Prostate gland (tissue), 2 donors: Measurements from ENCODE around the gene MYZAP. TPM values are rescaled to one million over a fixed set of nuclear protein-coding genes. Genes with fewer than 3 reads are reported as not detected.

Experiments used
- DNase-seq: peaks from one replicate; pipeline ENCODE4 v3.0.0-alpha.2; 2019; ENCODE audit warnings: low spot score
- H3K27ac ChIP-seq, 2 donors: fragments of 200-600 bp; sonication (generic); 2 replicates each; pipeline ENCODE4 v1.5.1; 2017 to 2019
- H3K27me3 ChIP-seq: fragments of 200-600 bp; sonication (generic); replicated peaks from 2 replicates; pipeline ENCODE4 v1.5.1; 2019; ENCODE audit not compliant: insufficient read depth
- H3K36me3 ChIP-seq, 2 donors: fragments of 200-600 bp; sonication (generic); 1 replicate in 1 of 2; 2 replicates in 1 of 2; pipeline versions ENCODE4 v1.5.1 to v1.8.1; 2017 to 2019
- H3K4me1 ChIP-seq: fragments of 200-600 bp; sonication (generic); replicated peaks from 2 replicates; pipeline ENCODE4 v1.5.1; 2019
- H3K4me3 ChIP-seq, 2 donors: fragments of 200-600 bp; sonication (generic); 2 replicates each; pipeline ENCODE4 v1.5.1; 2017 to 2019
- H3K9me3 ChIP-seq: fragments of 200-600 bp; sonication (generic); 2 replicates; pipeline ENCODE4 v1.5.1; 2017
- CTCF ChIP-seq, 4 experiments: fragments of 200-600 bp in 2 of 4; fragments of 450-650 bp in 2 of 4; sonication (generic) in 2 of 4; IDR thresholded peaks; 1 replicate in 3 of 4; 2 replicates in 1 of 4; pipeline ENCODE4 v1.5.1; 2016 to 2019; ENCODE audit warnings: antibody characterized with exemption in 4 of 4, mild to moderate bottlenecking in 2 of 4, moderate library complexity in 2 of 4
- POLR2A ChIP-seq: fragments of 450-650 bp; IDR thresholded peaks from one replicate; pipeline ENCODE4 v1.6.1; 2016; ENCODE audit warnings: antibody characterized with exemption, mild to moderate bottlenecking
- POLR2AphosphoS5 ChIP-seq: sonication (generic); formaldehyde crosslinking; IDR thresholded peaks from one replicate; pipeline ENCODE4 v1.6.1; 2017; ENCODE audit warnings: antibody characterized with exemption
- WGBS: methylation state at CpG from one replicate; pipeline ENCODE4 v1.1.5; 2018; 5-methylcytosine and 5-hydroxymethylcytosine counted together
- intact Hi-C: fragments of 100-400 bp; cut with DNase I; formaldehyde crosslinking; loops from one replicate; pipeline ENCODE4 v1.14.2; 2022
- total RNA-seq, 2 donors: library from RNA; depleted of rRNA; stranded (reverse); fragments of >200 nt; gene quantifications; one replicate each; pipeline ENCODE4 v1.1.0, GENCODE V29; 2016

The MYZAP gene
- total RNA-seq, 2 donors from 2014 or later = 14.9 to 25.1 TPM

- no peaks in the 10 kb centered on the region for H3K36me3 ChIP-seq
- intact Hi-C loops = loop anchor here (2.0 kb wide), 1 partner anchor 23 kb away; no protein-coding TSS in a partner anchor
- no peaks in the 10 kb centered on the region for H3K27me3 ChIP-seq
- TF ChIP-seq POLR2A (no peak), POLR2AphosphoS5 (no peak), CTCF (IDR thresholded peaks at IDR 0.05) (no peak)
- DNase-seq = no peak
- H3K4me3 ChIP-seq = no peak overlapping the region
- H3K27ac ChIP-seq = peak overlapping the region; percentile 6 to 70
- no peaks in the 10 kb centered on the region for H3K9me3 ChIP-seq
- WGBS = 87% methylated on average over 5 of the region's 5 CpGs
- H3K4me1 ChIP-seq = peaks cover 10% of the 10 kb centered on the region
These were observed 42.6 kb downstream of the MYZAP start for GRCh38 chr15:57634290-57634689.

- peak; percentile 79 for DNase-seq
- Histone ChIP-seq H3K9me3 (no peaks in the 10 kb centered on the region), H3K27ac (peak overlapping the region; percentile 62 to 70), H3K4me3 (no peak overlapping the region), H3K4me1 (peaks cover 10% of the 10 kb centered on the region), H3K36me3 (no peaks in the 10 kb centered on the region), H3K27me3 (no peaks in the 10 kb centered on the region)
- TF ChIP-seq CTCF (IDR thresholded peaks at IDR 0.05) (peak in 1 of 4 experiments; percentile 25), POLR2A (no peak), POLR2AphosphoS5 (peak; percentile 91)
- intact Hi-C loops = loop anchor here (2.0 kb wide), 1 partner anchor 25 kb away; no protein-coding TSS in a partner anchor
- WGBS = 25% methylated on average over 7 of the region's 7 CpGs
These were observed 43.7 kb downstream of the MYZAP start for GRCh38 chr15:57635300-57635909.

- Histone ChIP-seq H3K9me3 (no peaks in the 10 kb centered on the region), H3K4me3 (no peak overlapping the region), H3K27me3 (no peaks in the 10 kb centered on the region), H3K27ac (no peak overlapping the region), H3K4me1 (peaks cover 10% of the 10 kb centered on the region), H3K36me3 (no peaks in the 10 kb centered on the region)
- 90% methylated on average over 2 of the region's 2 CpGs for whole genome bisulfite sequencing
- TF ChIP-seq POLR2A = no peak
- TF ChIP-seq POLR2AphosphoS5 = no peak
- no peak for TF ChIP-seq CTCF (IDR thresholded peaks at IDR 0.05)
- intact Hi-C loops = no loop called here
- DNase-seq = no peak
These were observed 46.1 kb downstream of the MYZAP start for GRCh38 chr15:57637846-57638245.

- peaks cover 10% of the 10 kb centered on the region for H3K4me1 ChIP-seq
- DNase-seq = no peak
- no peaks in the 10 kb centered on the region for H3K9me3 ChIP-seq
- WGBS = 84% methylated on average over 6 of the region's 6 CpGs
- intact Hi-C loops = no loop called here
- H3K36me3 ChIP-seq = no peaks in the 10 kb centered on the region
- H3K27ac ChIP-seq = no peak overlapping the region
- TF ChIP-seq CTCF (IDR thresholded peaks at IDR 0.05) (no peak), POLR2AphosphoS5 (no peak), POLR2A (no peak)
- no peak overlapping the region for H3K4me3 ChIP-seq
- H3K27me3 ChIP-seq = no peaks in the 10 kb centered on the region
These were observed 47.6 kb downstream of the MYZAP start for GRCh38 chr15:57639306-57639705.
